GM10847 (cell line): ENCODE results near the gene HNF1B.
A peak's percentile ranks its signal among the peaks of the same experiment; 100 is the strongest.

Source experiments
- POLR2A ChIP-seq: IDR thresholded peaks from 2 replicates; pipeline ENCODE4 v1.6.1; 2011; ENCODE audit not compliant: insufficient read length; ENCODE audit errors: extremely low read depth

HNF1B gene

DNA sequence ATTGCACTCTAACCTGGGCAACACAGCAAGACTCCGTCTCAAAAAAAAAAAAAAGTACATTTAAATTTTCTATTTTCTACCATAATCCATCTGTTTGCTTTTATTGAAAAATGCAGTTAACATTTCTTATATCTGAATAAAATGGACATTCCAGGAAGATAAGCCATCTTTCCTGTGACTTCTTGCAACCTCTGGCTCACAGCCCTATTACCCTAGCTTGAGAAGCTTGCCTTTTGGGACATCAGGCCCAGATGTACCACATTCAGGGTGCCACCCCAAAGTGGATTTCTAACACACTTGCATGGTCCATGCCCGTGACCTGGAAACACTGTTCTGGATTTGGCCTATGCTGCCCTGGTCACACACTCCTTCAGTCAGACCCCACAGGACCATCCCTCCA, 71.5 kb downstream of the HNF1B start:
- no peak for TF ChIP-seq POLR2A

DNA sequence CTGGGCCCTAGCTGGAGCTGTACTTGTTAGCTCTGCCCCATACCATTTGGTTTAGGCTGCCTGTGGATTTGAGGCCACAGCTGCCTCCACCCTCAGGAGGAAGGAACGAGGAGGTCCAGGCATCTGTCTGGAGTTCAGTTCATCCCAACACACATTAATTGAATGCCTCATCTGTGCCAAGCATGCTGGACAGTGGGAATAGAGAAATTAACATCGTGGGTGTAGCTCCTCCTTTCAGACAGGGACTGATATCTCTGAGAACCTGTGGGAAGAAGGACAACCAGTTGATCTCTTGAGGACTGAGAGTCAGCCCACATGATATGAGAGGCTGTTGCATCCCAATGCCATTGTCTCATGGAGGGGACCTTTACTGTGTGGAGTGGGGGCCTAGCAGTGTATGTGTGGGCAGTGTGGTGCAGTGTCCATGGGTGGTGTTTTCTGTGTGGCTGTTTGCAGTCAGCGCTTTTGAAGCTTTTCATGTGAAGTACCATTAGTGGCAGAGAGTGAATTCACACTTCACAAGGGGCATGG, 72.2 kb downstream of the HNF1B start:
- TF ChIP-seq POLR2A: no peak

DNA sequence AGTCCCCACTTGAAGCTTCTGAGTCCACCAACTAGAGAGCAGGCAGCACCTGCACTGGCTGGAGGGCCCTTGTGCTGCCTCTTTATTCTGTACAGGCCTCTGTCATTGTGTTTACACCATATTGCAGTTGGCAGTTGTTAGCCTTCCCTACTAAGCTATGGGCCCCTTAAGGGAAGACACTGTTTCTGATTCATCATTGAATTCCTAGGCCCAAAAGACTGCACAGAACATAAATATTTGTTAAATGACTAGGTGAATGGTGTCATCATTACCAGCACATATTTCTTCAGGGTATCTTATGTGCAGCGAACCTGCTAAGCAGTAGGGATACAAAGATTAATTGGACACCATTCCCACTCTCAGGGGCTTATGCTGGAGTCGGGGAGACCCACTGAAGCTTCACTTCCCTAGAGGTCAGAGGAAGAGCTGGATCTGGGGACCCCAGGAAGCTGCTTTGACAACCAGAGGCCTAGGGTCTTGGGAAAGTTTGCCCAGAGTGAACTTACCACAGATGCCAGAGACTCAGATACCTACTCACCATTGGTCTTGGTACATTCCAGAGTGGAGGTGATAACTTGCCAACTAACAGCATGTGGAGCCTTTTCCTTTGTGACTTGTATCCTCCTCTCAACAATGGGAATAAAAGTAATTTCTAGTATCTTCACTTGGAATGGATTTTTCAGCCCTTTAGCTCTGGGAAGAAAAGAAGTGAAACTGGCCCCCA, 72.9 kb downstream of the HNF1B start:
- no peak for TF ChIP-seq POLR2A

DNA sequence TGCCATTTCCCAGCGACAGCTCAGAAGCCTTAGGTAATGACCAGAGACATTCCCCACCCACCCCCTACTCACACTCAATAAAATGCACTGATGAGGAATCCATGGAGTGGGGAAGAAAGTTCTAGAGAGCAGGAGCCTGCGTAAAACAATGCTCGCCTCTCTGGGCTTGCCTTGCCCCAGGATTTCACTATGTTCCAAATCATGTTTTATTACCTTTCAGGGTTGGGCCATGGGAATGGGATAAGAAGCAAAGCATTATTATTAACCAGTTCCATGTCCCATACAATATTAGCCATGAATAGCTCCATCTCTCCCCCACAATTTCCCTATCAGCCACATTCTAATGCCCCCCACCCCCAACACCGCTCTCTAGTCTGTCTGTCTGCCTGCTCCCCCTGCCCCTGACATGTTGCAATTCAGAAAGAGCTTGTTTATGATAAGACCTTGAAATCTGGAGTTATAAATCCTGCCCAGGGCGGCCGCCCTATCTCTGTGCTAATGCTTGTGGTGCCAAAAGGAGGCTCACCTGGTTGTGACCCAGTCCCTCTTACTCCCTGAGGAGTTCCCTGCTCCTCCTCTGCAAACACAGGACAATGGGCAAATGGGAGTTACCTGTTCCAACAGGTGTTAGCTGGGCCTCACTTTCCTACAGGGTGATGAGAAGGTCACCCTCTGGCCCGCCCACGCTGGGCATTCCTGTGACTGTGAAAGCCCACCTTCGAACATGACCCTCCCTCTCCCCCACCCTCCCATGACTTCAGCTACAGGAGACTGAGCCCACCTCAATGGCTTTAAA, 73.6 kb downstream of the HNF1B start:
- no peak for TF ChIP-seq POLR2A

DNA sequence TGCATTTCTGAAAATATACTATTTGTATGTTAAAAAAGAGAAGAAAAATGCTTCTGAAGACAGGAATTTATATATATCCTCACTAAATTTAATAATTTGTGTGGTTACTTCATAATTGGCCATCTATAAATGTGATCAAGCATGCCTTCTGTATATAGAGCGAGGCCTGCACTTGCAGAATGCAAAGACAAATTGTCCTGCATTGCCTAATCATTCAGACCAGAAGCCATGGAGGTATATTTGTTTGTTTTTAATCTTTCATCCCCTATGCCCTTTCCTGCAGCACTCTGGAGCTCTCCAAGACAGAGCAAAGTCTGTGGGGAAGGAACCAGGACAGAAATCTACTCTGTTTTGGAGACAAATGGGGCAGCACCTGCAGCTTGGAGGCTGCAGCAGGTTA, 77.8 kb downstream of the HNF1B start:
- no peak for TF ChIP-seq POLR2A

DNA sequence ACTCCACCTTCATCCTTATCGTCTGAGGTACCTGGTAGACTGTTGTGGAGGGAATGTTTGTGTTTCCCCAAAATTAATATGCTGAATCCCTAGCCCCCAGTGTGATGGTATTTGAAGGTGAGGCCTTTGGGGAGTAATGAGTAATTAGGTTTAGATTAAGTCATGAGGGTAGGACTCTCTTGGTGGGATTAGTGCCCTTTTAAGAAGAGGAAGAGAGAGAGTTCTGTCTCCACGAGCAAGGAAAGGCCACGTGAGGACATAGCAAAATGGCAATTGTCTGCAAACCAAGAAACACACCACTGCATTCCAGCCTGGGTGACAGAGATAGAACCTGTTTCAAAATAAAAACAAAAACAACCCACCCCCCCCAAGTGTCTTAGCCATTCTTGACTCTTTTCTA, 80.6 kb downstream of the HNF1B start:
- no peak for TF ChIP-seq POLR2A

DNA sequence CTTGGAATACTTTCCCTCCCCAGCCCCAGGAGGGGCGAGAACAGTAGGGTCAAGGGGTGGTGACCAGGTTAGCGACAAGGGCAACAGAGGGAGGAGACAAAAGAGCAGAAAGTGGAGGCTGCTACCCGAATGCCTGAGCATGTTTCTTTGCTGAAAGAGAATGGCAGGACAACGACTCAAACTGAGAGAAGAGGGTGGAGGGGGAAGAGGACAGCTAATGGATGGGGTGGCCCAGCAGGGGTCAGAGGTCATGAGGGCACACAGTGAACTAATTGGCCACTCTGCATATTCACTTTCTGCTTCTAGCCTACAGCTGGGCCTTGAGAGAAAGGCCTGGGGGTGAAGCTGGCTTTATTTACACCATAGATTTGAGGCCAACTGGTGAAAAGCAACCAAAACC, 82.5 kb downstream of the HNF1B start:
- TF ChIP-seq POLR2A: no peak

DNA sequence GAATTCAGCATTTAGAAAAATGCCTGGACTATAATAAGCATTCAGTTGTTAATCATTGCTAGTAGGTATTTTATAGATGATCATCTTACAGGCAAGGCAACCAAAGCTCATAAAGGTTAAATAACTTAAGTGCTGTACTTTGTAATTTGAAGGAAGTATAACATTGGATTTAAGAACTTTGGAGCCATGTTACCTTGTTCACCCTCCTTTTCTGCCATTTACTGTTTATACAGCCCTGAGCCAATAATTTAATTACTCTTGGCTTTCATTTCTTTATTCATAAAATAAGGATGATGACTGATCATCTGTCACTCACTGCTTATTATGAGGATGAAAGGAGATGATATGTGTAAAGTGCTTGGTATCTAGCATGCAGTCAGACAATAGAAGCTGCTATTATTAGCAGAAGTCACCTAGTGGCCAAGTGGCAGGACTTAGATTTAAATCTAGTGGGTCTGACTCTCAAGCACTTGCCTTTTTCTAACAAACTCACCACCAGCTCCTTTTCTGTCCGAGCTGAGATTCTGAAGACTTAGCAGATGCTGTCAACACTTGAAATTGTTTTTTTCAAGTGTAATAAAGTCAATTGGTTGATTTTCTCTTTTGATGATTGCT, 83.4 kb downstream of the HNF1B start:
- TF ChIP-seq POLR2A: no peak

DNA sequence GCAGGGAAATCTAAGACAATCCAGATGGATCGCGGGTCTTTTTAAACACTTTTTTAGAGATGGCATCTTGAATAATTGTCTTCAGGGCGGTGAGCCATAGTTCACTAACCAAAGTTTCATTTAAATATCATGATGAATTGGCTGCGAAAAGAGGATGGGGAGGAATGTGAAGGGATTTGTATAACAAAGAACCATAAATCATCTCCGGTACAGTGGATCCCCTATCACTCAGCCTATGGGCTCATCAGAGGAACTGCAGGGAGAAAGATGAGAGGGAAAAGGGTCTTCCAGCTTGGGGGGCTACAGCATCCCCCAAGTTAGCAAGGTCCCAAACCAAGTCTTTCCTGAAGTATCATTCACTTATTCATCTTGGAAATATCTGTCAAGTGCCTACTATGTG, 84.9 kb downstream of the HNF1B start:
- TF ChIP-seq POLR2A: no peak

DNA sequence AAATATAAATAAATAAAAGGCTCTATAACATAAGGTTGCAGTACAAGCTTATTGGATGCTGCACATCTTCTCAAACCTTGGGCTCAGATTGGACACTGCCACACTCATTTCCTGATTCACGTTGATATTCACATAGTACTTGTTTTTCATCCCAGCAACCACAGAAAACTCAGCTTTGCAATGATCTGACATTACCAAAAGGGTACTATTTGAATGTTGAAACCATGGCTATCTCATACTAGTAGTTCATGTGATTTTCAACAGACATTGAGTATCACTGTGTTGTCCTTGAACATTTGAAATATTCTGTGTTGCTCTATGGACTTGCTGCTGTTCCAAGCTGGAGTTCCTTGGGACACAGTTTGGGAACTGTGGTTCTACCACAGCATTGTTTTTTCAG, 87.7 kb downstream of the HNF1B start:
- TF ChIP-seq POLR2A: no peak

DNA sequence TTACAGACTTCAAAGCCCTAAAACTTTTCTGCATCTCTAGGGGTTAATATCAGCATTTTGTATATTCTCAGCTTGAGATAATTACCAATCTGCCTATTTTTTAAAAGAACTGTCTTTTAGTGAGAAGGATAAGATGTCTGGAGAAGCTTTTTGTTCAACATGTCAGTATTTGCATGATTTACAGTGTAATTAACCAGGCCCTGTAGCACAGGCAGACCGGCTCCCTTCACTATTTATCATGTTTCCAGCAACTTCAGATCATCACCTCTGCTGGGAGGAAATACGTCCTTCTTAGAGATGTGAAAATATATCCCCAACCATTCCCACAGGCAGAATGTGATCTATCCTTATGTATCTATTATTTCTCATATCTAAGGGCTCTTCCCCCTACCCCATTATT, 93.0 kb downstream of the HNF1B start:
- no peak for TF ChIP-seq POLR2A

DNA sequence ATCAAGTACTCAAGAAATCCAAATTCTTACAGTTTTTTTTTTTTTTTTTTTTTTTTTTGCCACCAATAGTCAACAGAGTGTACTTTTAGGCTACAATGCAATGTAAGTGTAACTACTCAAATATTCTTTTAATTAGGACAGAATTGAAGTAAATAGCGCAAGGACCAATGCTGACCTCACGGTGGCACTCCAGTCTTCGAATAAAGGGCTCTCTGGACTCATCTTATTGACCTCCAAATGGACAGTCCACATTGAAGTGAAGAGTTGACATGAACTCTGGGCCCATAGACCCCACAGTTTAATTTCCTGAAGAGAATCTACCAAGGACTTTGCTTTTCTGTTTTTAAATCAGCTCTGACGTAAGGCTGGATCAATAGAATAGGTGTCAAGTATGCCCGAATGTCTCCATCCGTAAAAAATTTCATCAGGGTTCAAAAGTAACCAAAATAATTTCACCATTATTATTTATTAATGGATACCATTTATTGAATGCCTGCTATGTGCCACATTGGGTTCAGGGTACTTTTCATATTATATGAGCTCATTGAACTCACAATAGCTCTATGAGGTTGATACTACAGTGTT, 94.3 kb downstream of the HNF1B start:
- no peak for TF ChIP-seq POLR2A

DNA sequence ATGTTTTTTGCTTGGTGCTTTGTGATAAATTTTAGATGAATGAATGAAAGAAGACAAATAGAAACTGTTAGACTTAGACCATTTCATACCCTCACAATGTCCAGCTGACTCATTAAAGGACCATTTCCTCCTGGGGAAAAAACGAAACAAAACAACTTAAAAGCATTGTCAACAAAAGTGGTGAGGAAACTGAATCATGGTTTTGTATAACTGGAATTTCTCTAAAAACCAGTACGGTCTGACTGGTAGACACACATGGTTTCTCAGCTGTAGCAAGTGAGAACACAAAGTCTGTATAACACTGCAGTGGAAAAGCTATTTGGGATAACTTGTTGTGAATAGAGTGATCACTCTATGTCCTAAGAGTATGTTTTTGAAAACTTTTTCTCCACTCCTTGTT, 96.3 kb downstream of the HNF1B start:
- TF ChIP-seq POLR2A: no peak

DNA sequence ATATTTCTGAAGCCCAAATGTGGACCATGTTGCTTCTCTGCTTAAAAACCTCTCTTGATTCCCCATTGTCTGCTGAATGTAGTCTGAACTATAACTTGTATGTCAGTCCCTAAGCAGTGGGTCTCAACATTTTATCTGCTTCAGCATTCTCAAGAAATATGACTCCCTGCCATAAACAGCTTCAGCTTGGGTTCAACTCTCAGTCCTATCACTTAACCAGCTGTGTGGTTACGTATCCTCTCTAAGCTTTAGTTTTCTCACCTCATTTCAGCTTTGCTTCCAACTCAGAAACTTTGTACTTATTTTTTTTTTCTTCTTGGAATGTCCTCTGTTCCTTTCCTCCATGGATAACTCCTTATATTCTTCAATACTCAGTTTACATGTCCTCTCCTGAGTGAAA, 97.0 kb downstream of the HNF1B start:
- TF ChIP-seq POLR2A: no peak

DNA sequence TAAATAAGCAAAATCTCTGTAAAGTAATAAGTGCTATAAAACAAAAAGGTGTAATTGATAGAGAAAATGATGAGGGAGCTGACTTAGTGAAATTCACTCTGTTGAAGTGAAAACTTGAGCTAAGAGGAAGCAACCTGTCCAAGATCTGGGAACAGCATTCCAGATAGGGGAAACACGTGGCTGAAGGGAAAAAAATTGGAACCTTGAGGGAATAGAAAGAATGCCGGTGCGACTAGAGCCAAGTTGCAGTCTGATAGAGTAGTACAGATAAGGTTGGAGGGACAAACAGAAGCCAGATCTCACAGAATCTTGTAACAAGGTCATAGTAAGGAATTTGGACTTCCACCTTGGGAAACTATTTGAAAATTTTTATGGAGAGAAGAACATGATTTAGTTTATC, 101.0 kb downstream of the HNF1B start:
- TF ChIP-seq POLR2A: no peak

DNA sequence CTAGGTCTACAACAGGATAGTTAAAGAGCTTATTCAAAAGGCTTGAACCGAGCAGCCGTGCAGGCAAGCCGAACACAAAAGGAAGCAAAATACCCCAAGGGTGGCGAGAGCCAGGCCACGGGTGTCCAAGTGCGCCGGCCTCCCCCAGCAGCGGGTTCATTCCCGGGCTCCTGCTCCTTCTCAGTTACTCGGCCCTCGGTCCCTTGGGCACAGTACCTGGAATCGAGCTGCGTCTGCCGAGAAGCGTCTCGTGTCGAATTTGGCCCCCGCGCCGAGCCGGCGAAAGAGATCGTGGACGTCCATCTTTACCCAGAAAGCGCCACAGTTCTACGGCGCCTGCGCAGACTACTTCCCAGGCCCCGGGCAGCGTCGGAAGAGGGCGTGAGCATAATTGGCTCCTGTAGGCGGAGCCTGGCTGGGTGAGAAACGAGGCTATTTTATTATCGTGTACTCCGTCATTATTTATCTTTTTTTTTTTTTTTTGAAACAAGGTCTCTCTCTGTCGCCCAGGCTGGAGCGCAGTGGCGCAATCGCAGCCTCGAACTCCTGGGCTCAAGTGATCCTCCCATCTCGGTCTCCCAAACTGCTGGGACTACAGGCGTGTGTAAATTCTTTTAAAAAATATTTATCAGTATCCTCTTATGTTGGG, 101.6 kb downstream of the HNF1B start, which contains the start of gene DDX52:
Gene DDX52 (minus strand): TSS at position 329 of the 649 bp plus-strand sequence. CDS start 26 bp downstream, at position 303.
- peak; percentile 71 for TF ChIP-seq POLR2A

DNA sequence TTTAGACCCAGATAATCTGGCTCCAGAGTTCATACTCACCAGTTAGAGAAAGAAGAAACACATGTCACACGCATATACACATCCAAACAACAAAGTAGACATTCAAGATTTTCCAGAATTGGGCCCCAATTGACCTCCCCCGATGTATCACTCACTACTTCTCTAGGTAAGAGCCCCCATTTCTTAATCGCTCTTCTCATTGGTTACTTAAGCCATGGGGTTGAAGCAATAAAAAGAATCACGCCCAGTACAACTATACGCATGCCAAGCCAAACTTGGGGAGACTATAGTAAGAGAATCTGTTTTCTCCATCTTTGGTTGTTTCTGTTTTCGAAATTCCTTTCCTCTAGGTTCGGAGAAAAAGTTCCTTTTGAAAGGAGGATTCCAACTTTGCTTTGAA, 102.2 kb downstream of the HNF1B start:
- no peak for TF ChIP-seq POLR2A
